Measurements from ENCODE around the gene CHRND.

- TF ChIP-seq CTCF (tag by site-specific recombination; IDR thresholded peaks at IDR 0.05) (no peak), ZBTB21 (tag by site-specific recombination; IDR thresholded peaks at IDR 0.05) (no peak), YY2 (tag by site-specific recombination; IDR thresholded peaks at IDR 0.05) (no peak), ZFP37 (tag by site-specific recombination; IDR thresholded peaks at IDR 0.05) (no peak)
- TF ChIP-seq, protein P1, sequence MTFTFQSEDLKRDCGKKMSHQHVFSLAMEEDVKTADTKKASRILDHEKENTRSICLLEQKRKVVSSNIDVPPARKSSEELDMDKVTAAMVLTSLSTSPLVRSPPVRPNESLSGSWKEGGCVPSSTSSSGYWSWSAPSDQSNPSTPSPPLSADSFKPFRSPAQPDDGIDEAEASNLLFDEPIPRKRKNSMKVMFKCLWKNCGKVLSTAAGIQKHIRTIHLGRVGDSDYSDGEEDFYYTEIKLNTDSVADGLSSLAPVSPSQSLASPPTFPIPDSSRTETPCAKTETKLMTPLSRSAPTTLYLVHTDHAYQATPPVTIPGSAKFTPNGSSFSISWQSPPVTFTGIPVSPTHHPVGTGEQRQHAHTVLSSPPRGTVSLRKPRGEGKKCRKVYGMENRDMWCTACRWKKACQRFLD (tag by site-specific recombination; IDR thresholded peaks at IDR 0.05): no peak
These were observed 13.6 kb downstream of the CHRND start, which contains the start of gene CHRNG for GRCh38 chr2:232539298-232540231.
